GM18868 (cell line): ENCODE measurements around the gene HS1BP3.
A peak's percentile ranks its signal among the peaks of the same experiment; 100 is the strongest.

Experiments
- ATAC-seq: cut with Tn5 transposase; IDR thresholded peaks from one replicate; pipeline ENCODE4 v1.9.1; 2021; ENCODE audit warnings: mild to moderate bottlenecking, moderate library complexity; ENCODE audit not compliant: unreplicated experiment

HS1BP3 gene, protein sequence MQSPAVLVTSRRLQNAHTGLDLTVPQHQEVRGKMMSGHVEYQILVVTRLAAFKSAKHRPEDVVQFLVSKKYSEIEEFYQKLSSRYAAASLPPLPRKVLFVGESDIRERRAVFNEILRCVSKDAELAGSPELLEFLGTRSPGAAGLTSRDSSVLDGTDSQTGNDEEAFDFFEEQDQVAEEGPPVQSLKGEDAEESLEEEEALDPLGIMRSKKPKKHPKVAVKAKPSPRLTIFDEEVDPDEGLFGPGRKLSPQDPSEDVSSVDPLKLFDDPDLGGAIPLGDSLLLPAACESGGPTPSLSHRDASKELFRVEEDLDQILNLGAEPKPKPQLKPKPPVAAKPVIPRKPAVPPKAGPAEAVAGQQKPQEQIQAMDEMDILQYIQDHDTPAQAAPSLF

DNA sequence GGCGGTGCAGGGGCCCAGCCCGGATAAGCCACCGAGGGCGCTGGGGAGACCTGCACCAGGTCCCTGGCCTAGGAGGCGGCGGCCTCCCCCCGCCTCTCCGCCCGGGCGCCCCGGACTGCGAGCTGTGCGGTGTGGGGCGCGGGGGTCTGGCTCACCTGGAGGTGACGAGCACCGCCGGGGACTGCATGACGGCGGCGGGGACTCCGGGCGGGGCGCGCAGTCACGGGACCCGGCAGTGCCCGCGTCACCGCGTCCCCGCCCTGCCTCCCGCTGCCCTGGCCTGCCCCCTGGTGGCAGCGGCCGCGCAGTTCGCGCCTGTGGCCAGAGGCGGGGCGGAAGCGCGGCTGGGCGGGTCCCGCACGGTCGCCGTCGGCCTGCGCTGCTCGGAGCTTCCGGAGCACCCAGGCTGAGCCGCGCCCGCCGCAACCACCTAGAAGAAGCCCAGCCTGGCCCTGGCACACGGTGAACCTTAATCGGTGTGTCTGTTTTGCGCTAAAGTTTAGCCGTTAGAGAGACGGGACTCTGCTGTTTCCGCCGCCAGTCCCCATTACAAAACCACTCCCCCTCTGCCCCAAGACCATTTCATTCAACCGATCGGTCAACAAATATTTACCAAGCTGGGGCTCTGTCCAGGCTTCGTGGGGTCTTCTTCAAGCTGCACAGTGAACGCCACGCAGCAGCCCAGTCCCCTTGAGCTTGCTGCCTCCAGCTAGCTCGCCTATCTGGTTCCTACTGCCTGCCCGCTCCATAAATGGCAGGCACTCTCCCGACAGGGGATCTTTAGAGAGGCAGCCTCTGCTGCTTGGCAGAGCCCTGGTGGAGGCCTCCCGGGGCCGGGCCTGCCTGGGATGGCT is at the start of gene HS1BP3:
Gene HS1BP3, minus strand, starts transcription at position 222 of the 854 bp plus-strand sequence. Its CDS starts 35 bp downstream, at position 187.
- peak; percentile 93 for ATAC-seq

DNA sequence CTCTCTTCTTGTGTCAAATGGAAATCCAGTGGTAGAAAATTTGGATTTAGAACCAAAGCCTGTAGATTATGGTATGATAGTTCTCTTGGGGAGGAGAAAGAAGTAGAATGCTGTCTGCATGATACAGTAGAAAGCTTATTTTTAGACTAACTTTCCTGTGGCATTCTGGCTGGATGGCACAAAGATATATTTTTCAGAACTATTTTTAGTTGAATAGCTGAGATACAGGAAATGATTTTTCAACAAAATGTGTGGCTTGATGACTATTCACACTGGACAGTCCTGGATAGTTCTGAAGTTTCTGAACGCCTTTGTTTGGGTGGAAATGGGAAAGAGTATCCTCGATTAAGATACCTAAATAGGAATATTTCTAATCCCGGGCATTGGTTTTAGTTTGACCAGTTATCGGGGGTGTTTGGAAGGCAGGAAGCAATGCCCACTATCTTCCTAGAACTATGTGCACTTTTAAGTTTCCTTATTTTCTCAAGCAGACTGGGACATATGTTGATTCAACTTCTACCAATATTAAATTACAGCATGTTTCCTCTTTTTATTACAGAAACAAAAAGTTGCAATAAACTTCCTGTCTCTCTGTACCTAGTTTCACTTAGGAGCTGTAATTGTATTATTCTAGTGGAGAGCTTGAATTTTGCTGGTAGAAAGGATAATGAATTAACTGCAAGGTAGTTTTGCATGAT is 48.2 kb upstream of the HS1BP3 start:
- no peak for ATAC-seq

DNA sequence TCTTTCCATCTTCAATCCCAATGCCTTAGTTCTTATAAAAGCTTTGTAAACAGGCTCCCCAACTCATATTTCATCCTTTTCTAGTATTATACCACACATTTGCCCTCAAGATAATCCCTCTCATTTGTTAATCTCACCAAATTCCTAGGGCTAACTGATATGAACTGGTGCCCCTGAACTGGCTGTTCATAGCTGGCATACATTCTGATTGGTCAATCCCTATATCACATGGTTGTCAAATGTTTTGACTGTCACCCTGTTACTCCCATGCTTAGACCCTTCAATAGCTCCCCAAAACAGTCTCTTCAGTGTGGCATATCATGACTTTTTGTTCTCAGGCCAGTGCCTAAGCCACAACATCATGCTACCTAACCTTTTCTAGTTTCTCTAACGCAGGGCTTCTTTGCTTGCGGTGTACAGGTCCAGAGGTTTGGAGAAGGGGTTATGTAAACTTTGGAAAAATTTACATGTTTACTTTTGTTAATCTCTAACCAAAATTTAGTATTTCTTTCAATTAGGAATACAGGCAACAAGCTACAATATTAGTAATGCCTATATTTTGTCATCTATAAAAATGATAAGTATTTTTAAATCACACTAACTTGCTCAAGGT is 46.5 kb upstream of the HS1BP3 start:
- ATAC-seq = no peak

DNA sequence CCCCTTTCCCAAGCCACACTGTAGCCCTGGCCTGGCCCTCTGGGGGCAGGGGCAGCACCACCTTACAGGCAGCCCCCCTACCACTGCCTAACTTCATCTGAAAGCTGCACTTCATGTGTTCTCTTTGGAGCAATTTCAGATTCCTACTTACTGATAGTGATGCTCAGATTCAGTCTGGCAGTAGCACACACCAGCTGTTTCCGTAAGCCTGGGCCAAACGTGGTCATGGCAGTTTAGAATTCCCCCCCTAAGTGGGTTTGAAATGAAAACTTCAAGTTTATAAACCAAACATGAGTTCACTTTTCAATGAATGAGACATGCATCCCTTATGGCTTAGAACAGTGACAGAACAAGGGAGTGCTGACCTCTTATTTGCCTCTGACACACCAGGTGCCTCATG is 45.5 kb upstream of the HS1BP3 start:
- ATAC-seq = no peak

DNA sequence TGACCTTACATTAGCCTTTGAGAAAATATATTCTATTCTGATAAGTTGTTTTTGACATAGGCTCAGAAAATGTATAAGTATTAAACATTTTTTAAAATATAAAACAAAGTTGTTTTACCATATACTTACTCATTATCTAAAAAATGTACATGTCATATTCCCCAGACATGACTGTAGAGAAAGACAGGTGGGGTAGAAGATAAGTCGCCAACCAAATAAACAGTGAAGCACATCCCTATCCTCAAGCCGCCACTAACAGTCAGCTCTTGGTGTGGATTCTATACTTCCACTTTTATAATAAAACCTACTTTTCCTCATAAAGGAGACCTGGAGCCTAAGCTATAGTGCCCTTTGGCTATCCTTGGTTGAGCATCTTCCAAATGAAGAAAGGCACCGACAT is 42.4 kb upstream of the HS1BP3 start:
- no peak for ATAC-seq

DNA sequence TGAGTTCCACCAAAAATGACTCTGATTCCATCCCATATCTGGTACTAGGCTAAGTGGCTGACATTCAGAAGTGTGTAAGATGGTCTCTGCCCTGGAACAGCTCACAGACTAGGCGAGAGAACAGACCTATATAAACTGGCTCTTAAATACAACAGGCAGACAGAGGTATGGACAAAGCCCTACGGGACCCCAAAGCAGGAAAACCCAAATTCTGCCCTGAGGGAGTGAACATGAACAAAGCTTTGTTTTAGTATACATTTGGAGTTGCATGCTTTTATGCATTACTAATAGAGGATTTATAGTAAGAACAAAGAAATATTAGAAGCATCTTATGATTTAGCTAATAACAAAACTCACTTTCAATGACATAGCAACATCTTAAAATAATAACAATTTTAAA is 41.2 kb upstream of the HS1BP3 start:
- ATAC-seq = no peak

DNA sequence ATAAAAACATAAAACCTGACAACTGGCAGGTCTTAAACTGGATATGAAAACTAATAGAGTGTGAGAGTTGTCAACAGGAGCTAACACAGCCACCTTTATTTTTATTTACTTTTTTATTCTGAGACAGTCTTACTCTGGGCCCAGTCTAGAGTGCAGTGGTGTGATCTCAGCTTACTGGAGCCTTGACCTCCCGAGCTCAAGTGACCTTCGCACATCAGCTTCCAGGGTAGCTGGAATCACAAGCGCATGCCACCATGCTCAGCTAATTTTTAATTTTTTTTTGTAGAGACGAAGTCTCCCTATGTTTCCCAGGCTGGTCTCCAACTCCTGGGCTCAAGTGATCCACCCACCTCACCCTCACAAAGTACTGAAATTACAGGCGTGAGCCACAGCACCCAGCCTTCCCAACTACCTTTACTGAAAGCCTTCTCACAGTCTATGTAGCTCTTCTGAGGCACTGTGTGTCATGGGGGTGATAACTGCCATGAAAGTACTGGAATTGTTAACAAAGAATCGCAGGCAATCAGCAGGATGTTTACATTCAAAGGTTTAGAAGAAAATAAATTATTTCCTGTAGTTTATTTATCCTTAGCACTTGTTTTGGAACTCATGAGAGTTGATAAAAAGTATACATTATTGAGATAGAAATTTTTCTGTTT is 40.3 kb upstream of the HS1BP3 start:
- ATAC-seq = no peak

DNA sequence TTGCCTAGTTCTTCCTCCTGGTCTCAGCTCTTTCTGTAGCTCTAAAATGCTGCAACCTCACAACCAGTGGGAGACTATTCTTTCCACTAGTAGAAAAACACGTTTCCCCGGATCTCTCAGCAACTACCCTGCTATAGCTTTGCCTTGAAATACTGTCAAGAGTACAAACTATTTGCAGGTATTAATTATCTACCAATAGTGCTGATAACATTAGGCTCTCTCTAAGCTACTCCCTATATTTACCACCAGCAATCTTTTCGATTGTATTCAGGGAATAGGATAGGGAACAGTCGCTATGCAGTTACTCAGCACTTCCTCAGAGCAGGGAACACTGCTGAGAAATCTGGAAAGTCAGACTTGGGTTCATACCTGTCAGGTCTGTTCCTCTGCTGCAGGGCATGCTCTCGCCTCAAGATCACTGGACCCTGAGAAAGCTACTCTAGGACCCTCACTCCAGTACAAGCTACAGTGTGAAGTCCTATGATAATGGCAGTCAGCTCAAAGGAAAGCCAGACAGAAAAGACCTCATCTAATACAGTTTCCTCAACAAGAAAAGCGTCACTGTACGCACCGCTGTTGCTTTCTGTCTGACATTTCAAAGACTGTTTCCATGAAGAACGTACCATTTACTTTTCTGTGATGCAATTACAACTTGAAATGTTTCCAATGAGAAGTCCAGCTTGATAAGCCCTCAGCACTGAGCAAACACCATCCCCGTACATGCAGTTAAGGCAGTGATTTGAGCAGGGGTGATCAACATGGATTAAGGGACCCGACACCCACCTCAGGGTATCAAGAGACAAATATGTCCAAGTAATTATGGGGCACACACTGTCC is 38.7 kb upstream of the HS1BP3 start:
- ATAC-seq = no peak

DNA sequence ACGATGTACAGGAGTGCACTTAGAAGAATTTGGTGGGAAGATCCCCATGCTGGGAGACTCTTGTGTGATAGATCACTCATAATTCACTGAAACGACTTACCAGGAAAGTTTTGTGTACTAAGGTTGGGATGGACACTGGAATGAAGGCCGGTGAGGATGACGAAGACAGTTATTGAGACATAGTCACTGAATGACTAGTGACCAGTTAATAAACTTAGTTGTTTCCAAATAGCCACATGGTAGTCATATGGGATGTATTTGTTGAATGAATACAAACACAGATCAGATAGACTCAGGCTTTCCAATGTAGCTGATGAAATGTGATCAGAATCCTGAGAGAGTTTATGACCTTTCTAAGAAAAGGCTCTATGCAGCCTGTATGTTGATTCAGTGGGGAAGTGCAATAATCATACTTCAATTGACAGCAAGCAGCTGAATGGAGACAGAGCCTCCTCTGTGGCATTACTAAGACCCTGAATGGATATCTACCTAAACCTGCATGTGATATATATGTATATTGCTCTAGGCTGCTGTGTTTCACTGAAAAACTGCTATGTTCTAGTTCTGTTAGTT is 36.4 kb upstream of the HS1BP3 start:
- ATAC-seq = no peak

DNA sequence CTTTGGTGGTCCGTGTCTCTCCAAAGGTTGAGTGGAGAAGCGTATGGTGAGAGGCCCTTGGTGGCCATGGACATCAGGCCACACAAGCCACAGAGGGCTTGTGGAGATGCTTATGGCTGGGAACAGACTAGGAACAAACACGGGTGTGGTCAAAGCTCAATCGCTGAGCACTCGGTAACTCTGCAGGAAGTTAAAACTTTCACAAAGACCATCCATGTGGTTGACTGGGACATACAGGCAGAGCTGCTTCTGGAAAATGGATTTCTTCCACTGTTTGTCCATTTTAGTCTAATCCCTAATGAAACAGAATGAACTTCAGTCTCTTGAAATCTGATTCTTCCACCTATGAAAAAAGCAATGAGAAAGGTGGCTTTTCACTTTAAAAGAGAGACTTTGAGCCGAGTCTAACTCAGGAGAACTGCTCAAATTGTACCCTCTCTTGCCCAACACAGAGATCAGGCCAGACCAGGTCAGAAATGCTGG is 33.7 kb upstream of the HS1BP3 start:
- ATAC-seq = no peak

DNA sequence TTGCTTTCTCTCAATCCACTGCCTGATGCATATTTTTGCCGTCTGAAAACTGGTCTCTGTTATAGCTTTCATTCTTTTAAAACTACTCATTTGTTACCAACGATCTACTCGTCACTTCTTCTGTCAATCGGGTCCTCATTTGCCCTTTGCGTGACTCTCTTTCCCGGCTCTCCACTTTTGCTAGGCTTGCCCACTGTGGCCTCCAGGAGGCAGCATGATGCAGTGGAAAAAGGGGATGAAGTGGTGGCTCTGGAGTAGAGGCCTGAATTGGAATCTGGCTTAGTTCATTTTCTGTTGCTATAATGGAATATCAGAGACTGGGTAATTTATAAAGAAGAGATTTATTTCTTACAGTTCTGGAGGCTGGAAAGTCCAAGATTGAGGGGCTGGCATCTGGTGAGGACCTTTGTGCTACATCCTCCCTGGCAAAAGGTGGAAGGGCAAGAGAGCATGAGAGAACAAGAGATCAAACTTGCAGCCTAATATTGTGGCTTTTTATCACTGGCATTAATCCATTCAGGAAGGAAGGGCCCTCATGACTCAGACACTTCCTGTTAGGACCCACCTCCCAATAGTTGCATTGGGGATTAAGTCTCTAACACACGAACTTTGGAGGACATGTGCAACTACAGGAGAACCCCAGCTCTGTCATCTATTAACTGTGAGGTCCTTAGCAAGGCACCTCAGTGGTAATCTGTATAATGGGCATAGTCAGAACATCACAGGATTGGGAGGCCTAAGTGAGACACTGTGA is 31.4 kb upstream of the HS1BP3 start:
- ATAC-seq = no peak

DNA sequence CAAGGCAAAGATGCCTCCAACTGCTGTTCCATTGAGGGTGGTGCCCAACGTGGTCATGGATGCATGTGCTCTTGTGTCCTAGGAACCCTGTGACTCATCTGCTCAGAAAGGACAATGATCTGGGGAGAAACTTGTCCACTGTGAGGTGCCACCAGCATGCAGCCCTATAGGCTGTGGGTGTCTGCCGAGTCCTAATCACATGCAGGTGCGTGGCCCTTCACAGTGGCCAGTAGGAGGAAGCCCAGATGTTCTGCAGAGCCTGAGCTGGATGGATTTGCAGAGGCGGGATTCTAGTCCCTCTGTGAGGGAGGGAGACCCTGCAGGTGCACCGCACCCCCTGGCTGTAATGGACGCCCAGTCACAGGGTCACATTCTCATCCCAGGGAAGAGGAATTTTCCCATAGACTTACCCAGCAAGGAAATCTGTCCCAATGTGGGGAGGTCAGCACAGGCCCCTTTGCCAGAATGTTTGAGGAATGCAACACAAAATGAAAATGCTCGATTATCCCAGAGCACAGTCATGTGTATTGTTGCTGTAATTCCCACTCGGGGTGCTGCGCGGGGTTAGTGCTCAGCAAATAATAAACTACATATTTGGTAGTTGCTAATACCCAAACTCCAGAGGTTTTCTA is 30.0 kb upstream of the HS1BP3 start:
- ATAC-seq = no peak

DNA sequence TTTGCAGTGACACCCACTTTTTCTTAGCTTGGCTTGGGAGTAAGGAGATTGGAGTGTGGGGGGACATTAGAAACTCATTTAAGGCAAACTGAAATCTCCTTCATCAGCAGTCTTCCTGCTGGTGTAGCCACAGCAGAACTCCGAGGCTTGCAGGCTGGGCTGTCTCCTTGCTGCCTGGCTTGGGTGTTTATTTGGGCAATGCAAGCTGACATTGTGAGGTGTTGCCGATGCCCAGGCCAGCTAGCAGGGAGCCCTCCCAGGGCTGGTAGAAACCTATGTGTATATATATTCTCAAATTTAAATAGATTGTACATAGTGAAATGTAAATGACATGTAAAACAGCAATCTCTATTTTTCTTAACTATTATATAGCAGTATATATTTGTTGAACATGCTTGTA is 27.9 kb upstream of the HS1BP3 start:
- ATAC-seq = no peak

DNA sequence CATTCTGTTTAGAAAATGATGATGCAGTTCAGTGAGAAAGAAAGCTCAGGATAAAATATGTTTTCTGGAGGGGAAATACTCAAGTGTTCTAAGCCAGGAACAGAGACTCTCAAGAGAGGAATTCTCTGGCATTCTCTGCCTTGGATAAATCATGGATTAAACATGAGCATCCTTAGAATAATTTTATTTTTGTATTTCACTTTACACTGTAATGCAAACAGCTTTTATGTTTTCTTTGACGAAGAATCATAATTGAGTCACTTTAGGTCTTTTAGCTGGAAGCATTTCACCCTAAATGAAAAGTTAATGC is 27.1 kb upstream of the HS1BP3 start:
- ATAC-seq = no peak

DNA sequence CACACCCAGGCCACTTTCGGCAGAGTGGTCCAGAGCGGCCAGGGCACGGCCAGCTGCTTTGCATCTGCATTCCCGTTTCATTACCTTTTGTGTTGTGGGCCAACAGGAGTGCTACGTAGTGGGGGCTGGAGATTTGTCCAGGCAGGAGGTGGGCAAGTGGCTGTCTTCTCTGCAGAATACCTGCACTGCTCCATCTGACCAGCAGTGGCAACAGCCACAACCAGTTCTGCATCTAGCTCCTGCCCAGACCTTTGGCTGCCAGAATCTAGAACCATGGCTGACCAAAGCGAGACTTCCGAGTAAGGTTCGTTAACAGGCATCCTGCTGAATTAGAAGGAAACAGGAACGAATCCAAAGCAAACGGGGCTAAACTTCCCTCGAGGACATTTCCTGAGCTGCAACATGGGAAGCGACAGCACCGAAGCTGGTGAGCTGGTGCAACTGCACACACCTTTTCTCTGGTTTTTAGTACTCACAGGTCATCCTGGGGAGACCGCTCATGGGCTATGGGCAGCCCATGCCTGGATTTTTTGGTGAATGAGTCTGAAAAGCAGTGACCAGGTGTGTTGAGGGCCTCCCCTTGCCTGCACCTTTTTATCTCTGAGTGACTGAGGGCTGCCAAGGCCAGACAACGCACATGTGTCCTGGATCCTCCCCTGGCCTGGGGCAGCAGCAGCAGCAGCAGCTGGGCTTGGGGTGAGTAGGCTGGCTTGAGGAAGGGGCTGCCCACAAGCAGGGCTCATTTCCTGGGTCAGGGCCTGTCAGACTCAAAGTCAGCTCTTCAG is 26.6 kb upstream of the HS1BP3 start:
- peak; percentile 35 for ATAC-seq

DNA sequence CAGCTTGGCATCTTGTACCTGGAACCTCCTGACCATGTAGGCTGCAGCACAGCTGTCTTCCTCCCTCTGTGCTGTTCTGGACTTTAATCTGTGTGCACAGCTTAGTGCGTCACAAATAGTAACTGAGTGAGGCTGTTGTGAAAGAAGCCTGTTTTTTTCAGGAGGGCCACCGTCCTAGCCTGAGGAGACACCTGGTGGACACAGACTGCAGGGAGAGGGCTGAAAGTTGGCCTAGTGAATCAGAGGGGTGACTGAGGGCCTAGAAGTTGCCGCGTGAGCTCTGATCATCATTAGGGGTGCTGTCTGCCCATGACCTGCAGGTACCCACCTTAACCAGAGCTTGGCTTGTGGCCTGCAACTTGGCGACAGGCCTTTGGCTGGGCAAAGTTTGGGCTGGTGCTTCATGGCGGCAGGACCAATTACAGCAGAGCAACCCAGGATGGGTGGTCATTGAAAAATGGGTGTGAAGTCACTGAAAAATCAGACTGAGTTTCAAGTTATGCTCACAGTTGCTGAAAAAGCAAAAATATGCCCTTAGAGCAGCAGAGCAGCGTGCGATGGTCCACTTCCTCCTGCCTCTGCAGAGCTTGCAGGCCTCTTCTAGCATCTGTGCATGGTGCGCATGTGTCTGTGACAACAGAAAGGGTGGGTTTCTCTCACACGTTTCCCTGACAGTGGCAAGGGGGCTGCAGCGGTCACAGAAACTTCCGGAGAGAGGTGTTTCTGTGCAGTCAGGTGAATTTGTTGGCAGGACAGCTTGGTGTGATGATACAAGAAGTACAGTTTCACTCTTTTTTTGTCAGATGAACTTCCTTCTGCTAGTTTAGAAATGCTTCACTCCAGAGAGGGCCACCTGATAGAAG is 25.7 kb upstream of the HS1BP3 start:
- ATAC-seq = peak; percentile 78
